Measurements from ENCODE around the gene DUSP2.

DUSP2 gene

DNA sequence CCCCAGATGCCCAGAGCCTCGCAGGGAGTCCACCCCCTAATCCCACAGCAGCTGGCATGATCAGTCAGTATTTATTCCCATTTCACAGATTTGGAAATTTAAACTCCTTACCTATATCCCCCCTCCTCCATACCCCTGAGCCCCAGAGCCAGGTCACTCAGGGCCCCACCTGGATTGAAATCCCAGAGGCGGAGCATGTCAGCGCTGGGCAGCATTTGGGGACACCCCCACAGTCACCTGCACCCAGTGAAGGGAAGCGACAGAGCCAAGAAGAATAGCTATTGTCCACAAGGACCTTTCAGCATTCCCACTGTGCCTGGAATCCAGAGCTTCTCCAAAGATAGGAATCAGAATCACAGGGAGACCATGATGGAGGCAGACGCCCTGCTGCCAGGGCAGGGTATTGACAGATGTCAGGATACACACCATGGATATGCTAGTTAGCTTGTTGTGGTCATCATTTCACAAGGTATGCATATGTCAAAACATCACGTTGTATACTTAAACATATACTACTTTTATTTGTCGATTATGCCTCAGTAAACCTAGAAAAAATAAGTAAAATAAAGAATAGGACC is 6.0 kb downstream of the DUSP2 start:
- peaks cover 0 to 24% (median 17%) of the 10 kb centered on the region in 4 experiments for H3K4me1 ChIP-seq (ENCODE audit: control extremely low read depth in 1 of 4, control insufficient read depth in 4 of 4, insufficient read depth in 4 of 4, low read length in 3 of 4)
- WGBS (ENCODE audit: insufficient coverage): 91% methylated on average over 4 of the region's 7 CpGs
- peaks cover 0 to 4% (median 0%) of the 10 kb centered on the region in 5 experiments for H3K27me3 ChIP-seq (replicated peaks in 2 of 5; ENCODE audit: control insufficient read depth in 4 of 5, insufficient read depth in 5 of 5, low read length in 4 of 5)
- H3K36me3 ChIP-seq (ENCODE audit: control insufficient read depth in 4 of 4, insufficient read depth in 4 of 4, low read length in 3 of 4): peaks cover 0 to 22% (median 2%) of the 10 kb centered on the region in 4 experiments
- H3K9me3 ChIP-seq (ENCODE audit: control extremely low read depth in 1 of 5, control insufficient read depth in 4 of 5, insufficient read depth in 2 of 5, low read depth in 1 of 5, low read length in 4 of 5): no peaks in the 10 kb centered on the region
- H3K27ac ChIP-seq (ENCODE audit: insufficient read depth in 1 of 2, low read depth in 1 of 2, low read length in 2 of 2, poor library complexity in 1 of 2, severe bottlenecking in 2 of 2): no peak overlapping the region
- POLR2A ChIA-PET: interaction anchor here (1.2 to 1.8 kb wide), 2 partner anchors 35 to 127 kb away, joined by 5 to 13 read pairs; partner anchors contain the start of genes CIAO1 and TMEM127
- DNase-seq: no peak
- H3K4me3 ChIP-seq (ENCODE audit: control insufficient read depth in 1 of 7, extremely low read depth in 1 of 7, insufficient read depth in 4 of 7, low read depth in 2 of 7, low read length in 6 of 7): no peak overlapping the region
- CTCF ChIA-PET: interaction anchor here (0.8 to 15.8 kb wide), 25 partner anchors 9 to 147 kb away, joined by 3 to 346 read pairs (median 9); partner anchors contain the start of genes CIAO1 and TMEM127

DNA sequence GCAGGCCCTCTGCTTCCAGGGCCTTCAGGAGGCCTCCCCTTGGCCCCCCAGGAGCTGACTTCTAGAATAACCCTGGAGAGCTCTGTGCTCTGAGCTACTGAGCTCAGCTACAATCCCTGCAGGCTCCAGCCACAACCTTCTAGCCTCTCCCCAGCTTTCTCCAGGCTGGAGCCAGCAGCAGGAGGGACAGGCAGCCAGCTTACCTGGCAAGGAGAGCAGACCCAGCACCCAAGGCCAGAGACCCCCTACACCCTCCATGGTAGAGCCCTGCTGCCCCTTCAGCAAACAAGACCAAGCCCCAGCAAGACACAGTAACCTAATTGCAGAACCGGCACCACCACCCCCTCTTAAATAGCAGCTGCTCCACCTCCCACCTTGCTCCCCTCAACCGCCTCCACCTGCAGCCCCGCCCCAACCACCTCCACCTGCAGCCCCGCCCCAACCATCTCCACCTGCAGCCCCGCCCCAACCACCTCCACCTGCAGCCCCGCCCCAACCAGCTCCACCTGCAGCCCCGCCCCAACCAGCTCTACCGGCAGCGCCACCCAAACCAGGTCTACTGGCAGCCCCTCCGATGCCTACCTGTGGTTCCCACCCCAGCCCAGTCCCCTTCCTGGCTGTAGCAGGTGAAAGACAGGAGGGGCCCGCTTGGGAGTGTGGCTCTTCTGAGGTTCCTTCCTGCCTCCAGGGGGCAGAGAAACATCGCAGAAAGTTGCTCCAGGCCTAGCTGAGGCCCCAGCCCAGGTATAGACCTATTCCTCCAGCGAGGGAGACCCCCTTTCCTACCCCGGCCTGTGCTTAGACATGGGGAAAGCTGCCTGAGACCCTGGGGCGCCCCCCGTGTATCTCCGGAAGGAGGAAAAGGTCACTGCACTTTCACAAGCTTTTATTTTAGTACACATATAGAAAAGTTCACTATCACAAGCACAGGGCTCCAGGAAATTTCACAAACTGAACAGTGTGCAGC is 6.8 kb downstream of the DUSP2 start, which contains the start of gene ASTL:
Gene ASTL, minus strand, starts transcription at position 324 of the 967 bp plus-strand sequence. Its CDS starts 66 bp downstream, at position 258.
- ChIA-PET CTCF (interaction anchor here (0.8 to 15.8 kb wide), 32 partner anchors 8 to 146 kb away, joined by 3 to 346 read pairs (median 6); partner anchors contain the start of genes CIAO1 and TMEM127), POLR2A (interaction anchor here (1.2 to 1.8 kb wide), 2 partner anchors 36 to 128 kb away, joined by 5 to 13 read pairs; partner anchors contain the start of genes CIAO1 and TMEM127)
- Histone ChIP-seq H3K27me3 (replicated peaks in 2 of 5; ENCODE audit: control insufficient read depth in 4 of 5, insufficient read depth in 5 of 5, low read length in 4 of 5) (peaks cover 0 to 4% (median 0%) of the 10 kb centered on the region in 5 experiments), H3K36me3 (ENCODE audit: control insufficient read depth in 4 of 4, insufficient read depth in 4 of 4, low read length in 3 of 4) (peaks cover 0 to 15% (median 2%) of the 10 kb centered on the region in 4 experiments), H3K4me1 (ENCODE audit: control extremely low read depth in 1 of 4, control insufficient read depth in 4 of 4, insufficient read depth in 4 of 4, low read length in 3 of 4) (peaks cover 0 to 16% (median 8%) of the 10 kb centered on the region in 4 experiments), H3K4me3 (ENCODE audit: control insufficient read depth in 1 of 7, extremely low read depth in 1 of 7, insufficient read depth in 4 of 7, low read depth in 2 of 7, low read length in 6 of 7) (no peak within 1 kb of the TSS), H3K9me3 (ENCODE audit: control extremely low read depth in 1 of 5, control insufficient read depth in 4 of 5, insufficient read depth in 2 of 5, low read depth in 1 of 5, low read length in 4 of 5) (no peaks in the 10 kb centered on the region), H3K27ac (ENCODE audit: insufficient read depth in 1 of 2, low read depth in 1 of 2, low read length in 2 of 2, poor library complexity in 1 of 2, severe bottlenecking in 2 of 2) (no peak within 1 kb of the TSS)
- peak; percentile 70 to 79 (median 73) for DNase-seq
- WGBS (ENCODE audit: insufficient coverage): 32% methylated on average over 11 of the region's 17 CpGs

DNA sequence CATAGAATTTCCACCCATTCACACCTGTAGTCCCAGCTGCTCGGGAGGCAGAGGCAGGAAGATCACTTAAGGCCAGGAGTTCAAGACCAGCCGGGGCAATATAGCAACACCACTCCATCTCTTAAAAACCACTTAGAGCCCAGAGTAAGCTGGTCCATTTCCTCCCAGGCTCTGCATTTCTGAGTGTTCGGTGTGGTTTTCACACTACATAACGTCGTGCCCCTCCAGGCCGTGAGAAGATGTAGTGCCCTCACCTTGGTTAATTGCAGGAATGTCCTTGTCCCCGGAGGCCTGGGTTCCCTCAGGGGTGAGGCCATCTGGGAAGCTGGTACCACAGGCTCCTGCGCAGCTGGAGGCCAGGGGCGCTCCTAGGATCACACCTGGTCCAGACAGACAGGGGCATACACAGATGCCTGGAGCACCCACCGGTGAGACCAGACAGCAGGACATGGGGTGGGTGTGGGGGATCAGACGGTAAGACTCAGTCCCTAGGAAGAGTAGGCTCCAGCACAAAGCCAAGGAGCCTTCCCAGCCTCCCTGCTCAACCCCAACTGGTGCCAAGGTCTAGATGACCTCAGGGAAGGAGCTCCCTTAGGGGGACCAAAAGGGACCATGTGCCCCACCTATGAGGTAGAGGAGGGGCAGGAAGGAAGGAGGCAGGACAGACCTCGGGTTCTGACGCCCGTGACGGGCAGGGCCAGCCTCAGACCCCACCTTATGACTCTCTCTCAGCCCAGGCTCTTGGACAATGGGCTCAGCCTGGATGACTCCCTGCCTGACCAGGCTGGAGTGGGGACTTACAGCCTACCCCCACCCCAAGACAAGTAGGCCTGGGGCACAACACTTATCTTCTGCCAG is 7.7 kb downstream of the DUSP2 start:
- H3K36me3 ChIP-seq (ENCODE audit: control insufficient read depth in 4 of 4, insufficient read depth in 4 of 4, low read length in 3 of 4): peaks cover 0 to 8% (median 0%) of the 10 kb centered on the region in 4 experiments
- over 99% methylated on average over 8 of the region's 15 CpGs for WGBS (ENCODE audit: insufficient coverage)
- peaks cover 0 to 7% (median 0%) of the 10 kb centered on the region in 4 experiments for H3K4me1 ChIP-seq (ENCODE audit: control extremely low read depth in 1 of 4, control insufficient read depth in 4 of 4, insufficient read depth in 4 of 4, low read length in 3 of 4)
- CTCF ChIA-PET: interaction anchor here (1.0 to 15.8 kb wide), 26 partner anchors 9 to 139 kb away, joined by 3 to 346 read pairs (median 7); partner anchors contain the start of genes ADRA2B, CIAO1 and TMEM127
- no peak overlapping the region for H3K4me3 ChIP-seq (ENCODE audit: control insufficient read depth in 1 of 7, extremely low read depth in 1 of 7, insufficient read depth in 4 of 7, low read depth in 2 of 7, low read length in 6 of 7)
- peaks cover 0 to 4% (median 0%) of the 10 kb centered on the region in 5 experiments for H3K27me3 ChIP-seq (replicated peaks in 2 of 5; ENCODE audit: control insufficient read depth in 4 of 5, insufficient read depth in 5 of 5, low read length in 4 of 5)
- POLR2A ChIA-PET: no interaction called here
- H3K9me3 ChIP-seq (ENCODE audit: control extremely low read depth in 1 of 5, control insufficient read depth in 4 of 5, insufficient read depth in 2 of 5, low read depth in 1 of 5, low read length in 4 of 5): no peaks in the 10 kb centered on the region
- no peak overlapping the region for H3K27ac ChIP-seq (ENCODE audit: insufficient read depth in 1 of 2, low read depth in 1 of 2, low read length in 2 of 2, poor library complexity in 1 of 2, severe bottlenecking in 2 of 2)
- DNase-seq: no peak

DNA sequence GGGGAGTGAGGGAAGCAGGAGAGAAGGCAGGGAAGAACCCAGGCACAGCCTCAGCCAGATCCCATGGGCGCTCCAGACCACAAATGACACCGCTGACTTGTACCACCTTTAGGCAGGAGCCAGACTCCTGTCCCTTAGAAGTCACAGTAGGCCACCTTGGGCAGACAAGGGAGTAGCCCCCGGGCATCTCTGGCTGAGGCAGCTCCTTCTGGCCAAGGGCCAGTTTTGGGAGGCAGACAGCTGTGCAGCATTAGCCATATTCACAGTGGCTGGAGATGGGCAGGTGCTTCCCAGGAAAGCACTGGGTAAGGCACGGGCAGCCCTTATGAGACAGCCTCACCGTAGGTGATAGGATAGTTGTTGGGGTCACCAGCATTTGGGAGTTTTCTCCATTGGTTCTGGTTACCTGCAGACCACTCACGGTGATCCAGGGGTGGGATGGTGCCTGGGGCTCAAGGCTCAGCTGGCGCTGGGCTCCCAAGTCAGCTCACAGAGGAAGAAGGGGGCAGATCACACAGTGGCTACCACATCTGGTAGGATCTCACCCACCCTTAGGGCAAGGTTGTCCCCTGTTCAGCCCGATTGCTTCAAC is 9.0 kb downstream of the DUSP2 start:
- POLR2A ChIA-PET: no interaction called here

DNA sequence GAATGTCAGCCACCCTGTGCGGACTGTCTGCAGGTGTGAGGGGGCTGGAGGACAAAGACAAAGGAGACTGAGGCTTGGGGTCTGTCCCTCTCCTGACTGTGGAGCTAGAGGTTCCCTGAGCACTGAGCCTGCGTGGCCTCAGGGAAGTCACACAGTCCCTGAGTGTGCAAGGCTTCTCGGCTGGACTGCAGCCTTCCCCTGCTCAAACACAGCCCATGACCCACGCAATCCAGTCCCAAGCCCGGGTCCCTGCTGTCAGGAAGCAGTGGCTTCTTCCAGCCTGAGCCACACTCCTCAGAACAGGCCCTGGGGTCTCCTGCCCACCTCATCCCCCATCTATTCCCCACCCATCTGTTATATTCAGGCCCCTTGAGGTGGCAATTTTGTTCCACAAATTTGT is 9.6 kb downstream of the DUSP2 start:
- CTCF ChIA-PET: interaction anchor here (1.1 to 15.8 kb wide), 2 partner anchors 27 to 37 kb away, joined by 3 to 346 read pairs; no protein-coding TSS in a partner anchor
- H3K27ac ChIP-seq (ENCODE audit: insufficient read depth in 1 of 2, low read depth in 1 of 2, low read length in 2 of 2, poor library complexity in 1 of 2, severe bottlenecking in 2 of 2): no peak overlapping the region
- WGBS (ENCODE audit: insufficient coverage): 96% methylated on average over 4 of the region's 5 CpGs

More for the DNA sequence above, 9.0 kb downstream of the DUSP2 start:
- H3K9me3 ChIP-seq (ENCODE audit: control extremely low read depth in 1 of 5, control insufficient read depth in 4 of 5, insufficient read depth in 2 of 5, low read depth in 1 of 5, low read length in 4 of 5): no peaks in the 10 kb centered on the region
- WGBS (ENCODE audit: insufficient coverage): 97% methylated on average over 8 of the region's 8 CpGs
- H3K4me3 ChIP-seq (ENCODE audit: control insufficient read depth in 1 of 7, extremely low read depth in 1 of 7, insufficient read depth in 4 of 7, low read depth in 2 of 7, low read length in 6 of 7): no peak overlapping the region
- peaks cover 0 to 3% (median 0%) of the 10 kb centered on the region in 4 experiments for H3K4me1 ChIP-seq (ENCODE audit: control extremely low read depth in 1 of 4, control insufficient read depth in 4 of 4, insufficient read depth in 4 of 4, low read length in 3 of 4)
- H3K36me3 ChIP-seq (ENCODE audit: control insufficient read depth in 4 of 4, insufficient read depth in 4 of 4, low read length in 3 of 4): no peaks in the 10 kb centered on the region
- no peak for DNase-seq
- H3K27me3 ChIP-seq (replicated peaks in 2 of 5; ENCODE audit: control insufficient read depth in 4 of 5, insufficient read depth in 5 of 5, low read length in 4 of 5): peaks cover 0 to 4% (median 0%) of the 10 kb centered on the region in 5 experiments
- CTCF ChIA-PET: interaction anchor here (1.1 to 15.8 kb wide), 6 partner anchors 14 to 49 kb away, joined by 4 to 346 read pairs (median 20); partner anchors contain the start of gene ADRA2B
- no peak overlapping the region for H3K27ac ChIP-seq (ENCODE audit: insufficient read depth in 1 of 2, low read depth in 1 of 2, low read length in 2 of 2, poor library complexity in 1 of 2, severe bottlenecking in 2 of 2)

DNA sequence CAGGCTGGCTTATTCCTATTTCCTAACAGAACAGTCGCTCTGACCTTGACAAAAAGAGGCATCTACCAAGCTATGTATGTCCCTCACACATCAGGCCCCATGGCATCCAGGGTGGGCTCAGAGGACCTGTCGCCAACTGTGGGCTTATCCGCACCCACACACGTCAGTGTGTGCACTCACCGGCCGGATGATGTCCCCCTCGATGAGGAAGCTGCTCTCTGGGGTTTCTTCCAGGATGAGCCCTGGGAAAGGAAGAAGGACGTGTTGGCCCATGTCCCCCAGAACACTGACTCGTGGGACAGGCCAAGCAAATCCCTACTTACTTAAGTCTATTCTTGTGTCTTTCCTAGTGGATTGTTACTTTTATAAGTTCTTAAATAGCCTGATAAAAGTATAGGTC is 10.1 kb downstream of the DUSP2 start:
- WGBS (ENCODE audit: insufficient coverage): 95% methylated on average over 8 of the region's 9 CpGs
- no peak overlapping the region for H3K27ac ChIP-seq (ENCODE audit: insufficient read depth in 1 of 2, low read depth in 1 of 2, low read length in 2 of 2, poor library complexity in 1 of 2, severe bottlenecking in 2 of 2)
- no peaks in the 10 kb centered on the region for H3K36me3 ChIP-seq (ENCODE audit: control insufficient read depth in 4 of 4, insufficient read depth in 4 of 4, low read length in 3 of 4)
- H3K4me1 ChIP-seq (ENCODE audit: control extremely low read depth in 1 of 4, control insufficient read depth in 4 of 4, insufficient read depth in 4 of 4, low read length in 3 of 4): no peaks in the 10 kb centered on the region
- no peak for DNase-seq
- peaks cover 0 to 4% (median 0%) of the 10 kb centered on the region in 5 experiments for H3K27me3 ChIP-seq (replicated peaks in 2 of 5; ENCODE audit: control insufficient read depth in 4 of 5, insufficient read depth in 5 of 5, low read length in 4 of 5)
- H3K9me3 ChIP-seq (ENCODE audit: control extremely low read depth in 1 of 5, control insufficient read depth in 4 of 5, insufficient read depth in 2 of 5, low read depth in 1 of 5, low read length in 4 of 5): no peaks in the 10 kb centered on the region
- ChIA-PET POLR2A (interaction anchor here (0.7 kb wide), 1 partner anchor 11 kb away, joined by 3 read pairs; no protein-coding TSS in a partner anchor), CTCF (interaction anchor here (1.1 to 15.8 kb wide), 2 partner anchors 26 to 38 kb away, joined by 3 to 346 read pairs; no protein-coding TSS in a partner anchor)
- H3K4me3 ChIP-seq (ENCODE audit: control insufficient read depth in 1 of 7, extremely low read depth in 1 of 7, insufficient read depth in 4 of 7, low read depth in 2 of 7, low read length in 6 of 7): no peak overlapping the region

More for the DNA sequence above, 9.6 kb downstream of the DUSP2 start:
- H3K4me1 ChIP-seq (ENCODE audit: control extremely low read depth in 1 of 4, control insufficient read depth in 4 of 4, insufficient read depth in 4 of 4, low read length in 3 of 4): no peaks in the 10 kb centered on the region
- DNase-seq: no peak
- H3K4me3 ChIP-seq (ENCODE audit: control insufficient read depth in 1 of 7, extremely low read depth in 1 of 7, insufficient read depth in 4 of 7, low read depth in 2 of 7, low read length in 6 of 7): no peak overlapping the region
- POLR2A ChIA-PET: no interaction called here
- H3K9me3 ChIP-seq (ENCODE audit: control extremely low read depth in 1 of 5, control insufficient read depth in 4 of 5, insufficient read depth in 2 of 5, low read depth in 1 of 5, low read length in 4 of 5): no peaks in the 10 kb centered on the region
- H3K27me3 ChIP-seq (replicated peaks in 2 of 5; ENCODE audit: control insufficient read depth in 4 of 5, insufficient read depth in 5 of 5, low read length in 4 of 5): peaks cover 0 to 4% (median 0%) of the 10 kb centered on the region in 5 experiments
- H3K36me3 ChIP-seq (ENCODE audit: control insufficient read depth in 4 of 4, insufficient read depth in 4 of 4, low read length in 3 of 4): no peaks in the 10 kb centered on the region
